Breast epithelium (tissue), 4 donors: Measurements from ENCODE around the gene SPOCK1. TPM values are rescaled to one million over a fixed set of nuclear protein-coding genes. Genes with fewer than 3 reads are reported as not detected.

ENCODE experiments used
- DNase-seq, 2 donors: peaks; one replicate each; pipeline ENCODE4 v3.0.0-alpha.2; 2019; ENCODE audit warnings: low spot score in 2 of 2
- H3K27ac ChIP-seq, 2 donors: fragments of 200-600 bp; sonication (generic) in 1 of 2; one replicate each; pipeline ENCODE4 v1.5.1; 2016 to 2019; ENCODE audit warnings: mild to moderate bottlenecking in 1 of 2
- H3K27me3 ChIP-seq, 2 donors: fragments of 200-600 bp; sonication (generic) in 1 of 2; one replicate each; pipeline versions ENCODE4 v1.5.1 to v1.6.0; 2017 to 2019; ENCODE audit warnings: control low read depth in 1 of 2, mild to moderate bottlenecking in 1 of 2
- H3K36me3 ChIP-seq: fragments of 200-600 bp; one replicate; pipeline ENCODE4 v1.5.1; 2019
- H3K4me1 ChIP-seq, 2 donors: fragments of 200-600 bp; sonication (generic); one replicate each; pipeline ENCODE4 v1.5.1; 2016 to 2019; ENCODE audit warnings: control low read depth in 1 of 2
- H3K4me3 ChIP-seq, 3 donors: fragments of 200-600 bp; sonication (generic); 1 replicate in 2 of 3; 2 replicates in 1 of 3; pipeline ENCODE4 v1.5.1; 2016 to 2019; ENCODE audit warnings: mild to moderate bottlenecking in 3 of 3, moderate library complexity in 2 of 3
- H3K9me3 ChIP-seq, 2 donors: fragments of 200-600 bp; sonication (generic) in 1 of 2; one replicate each; pipeline ENCODE4 v1.5.1; 2016 to 2019; ENCODE audit warnings: control low read depth in 1 of 2
- POLR2A ChIP-seq: fragments of 450-650 bp; IDR thresholded peaks from one replicate; pipeline ENCODE4 v1.6.1; 2016; ENCODE audit warnings: antibody characterized with exemption, mild to moderate bottlenecking, moderate library complexity
- POLR2AphosphoS5 ChIP-seq, 3 donors: sonication (generic); formaldehyde crosslinking; IDR thresholded peaks; one replicate each; pipeline ENCODE4 v1.6.1; 2017; ENCODE audit warnings: antibody characterized with exemption in 3 of 3
- intact Hi-C: fragments of 100-400 bp; cut with DNase I; formaldehyde crosslinking; loops from one replicate; pipeline ENCODE4 v1.15.1; 2023; ENCODE audit warnings: low total_unique reads
- total RNA-seq, 3 donors: library from RNA; depleted of rRNA; stranded (reverse); fragments of >200 nt; gene quantifications; one replicate each; pipeline ENCODE4 v1.1.0, GENCODE V29; 2016
- TF ChIP-seq, protein P1 (sequence below), 3 donors: fragments of 450-650 bp; IDR thresholded peaks; one replicate each; pipeline ENCODE4 v1.5.1; 2016 to 2017; ENCODE audit warnings: antibody characterized with exemption in 3 of 3, mild to moderate bottlenecking in 3 of 3, moderate library complexity in 3 of 3

Gene SPOCK1
- total RNA-seq, 3 donors from 2014 or later = 14.5 to 52.0 (median 24.3) TPM

GRCh38 chr5:136985785-136986475 lies 513.2 kb downstream of the SPOCK1 start:
- no peaks in the 10 kb centered on the region for H3K36me3 ChIP-seq
- H3K4me1 ChIP-seq = no peaks in the 10 kb centered on the region
- intact Hi-C loops = no loop called here
- no peak for DNase-seq
- no peak overlapping the region for H3K4me3 ChIP-seq
- H3K27me3 ChIP-seq = no peaks in the 10 kb centered on the region
- H3K27ac ChIP-seq = no peak overlapping the region
- TF ChIP-seq POLR2AphosphoS5 (IDR thresholded peaks at IDR 0.05) (no peak), POLR2A (no peak)
- TF ChIP-seq, protein P1, sequence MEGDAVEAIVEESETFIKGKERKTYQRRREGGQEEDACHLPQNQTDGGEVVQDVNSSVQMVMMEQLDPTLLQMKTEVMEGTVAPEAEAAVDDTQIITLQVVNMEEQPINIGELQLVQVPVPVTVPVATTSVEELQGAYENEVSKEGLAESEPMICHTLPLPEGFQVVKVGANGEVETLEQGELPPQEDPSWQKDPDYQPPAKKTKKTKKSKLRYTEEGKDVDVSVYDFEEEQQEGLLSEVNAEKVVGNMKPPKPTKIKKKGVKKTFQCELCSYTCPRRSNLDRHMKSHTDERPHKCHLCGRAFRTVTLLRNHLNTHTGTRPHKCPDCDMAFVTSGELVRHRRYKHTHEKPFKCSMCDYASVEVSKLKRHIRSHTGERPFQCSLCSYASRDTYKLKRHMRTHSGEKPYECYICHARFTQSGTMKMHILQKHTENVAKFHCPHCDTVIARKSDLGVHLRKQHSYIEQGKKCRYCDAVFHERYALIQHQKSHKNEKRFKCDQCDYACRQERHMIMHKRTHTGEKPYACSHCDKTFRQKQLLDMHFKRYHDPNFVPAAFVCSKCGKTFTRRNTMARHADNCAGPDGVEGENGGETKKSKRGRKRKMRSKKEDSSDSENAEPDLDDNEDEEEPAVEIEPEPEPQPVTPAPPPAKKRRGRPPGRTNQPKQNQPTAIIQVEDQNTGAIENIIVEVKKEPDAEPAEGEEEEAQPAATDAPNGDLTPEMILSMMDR (IDR thresholded peaks at IDR 0.05) = no peak
- no peaks in the 10 kb centered on the region for H3K9me3 ChIP-seq

DNA sequence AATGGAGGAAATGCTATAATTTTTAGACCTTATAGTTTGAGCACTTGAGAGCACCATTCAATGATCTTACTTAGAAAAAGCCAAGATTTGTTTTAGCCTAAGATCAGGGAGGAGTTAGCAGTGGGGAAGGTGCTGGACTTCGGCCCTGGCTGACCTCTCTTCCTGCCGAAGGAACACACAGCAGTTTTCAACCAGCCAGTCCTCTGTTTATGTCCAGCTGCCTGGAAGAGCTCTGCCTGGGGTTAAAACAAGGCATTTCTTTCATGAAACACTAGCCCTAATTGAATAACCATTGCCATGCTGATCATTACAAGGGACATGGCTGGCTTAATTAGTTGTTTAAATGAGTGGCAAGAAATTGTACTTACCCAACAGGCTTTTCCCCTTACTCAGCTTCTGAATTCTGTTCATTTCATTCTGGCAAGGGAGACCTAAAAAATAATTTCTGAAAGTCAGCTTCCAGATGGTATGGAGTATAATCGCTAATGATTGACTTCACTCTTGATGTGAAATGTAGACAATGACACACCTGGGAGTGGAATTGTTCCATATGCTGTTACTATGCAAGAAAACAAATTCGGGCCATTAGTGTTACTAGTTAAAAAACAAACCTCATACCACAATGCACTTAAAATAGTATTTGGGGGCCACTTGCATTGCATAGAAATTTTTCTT lies 514.2 kb downstream of the SPOCK1 start:
- H3K27ac ChIP-seq = no peak overlapping the region
- no peaks in the 10 kb centered on the region for H3K9me3 ChIP-seq
- TF ChIP-seq, protein P1 (IDR thresholded peaks at IDR 0.05) = no peak
- no peak for TF ChIP-seq POLR2AphosphoS5 (IDR thresholded peaks at IDR 0.05)
- TF ChIP-seq POLR2A = no peak
- intact Hi-C loops = no loop called here
- H3K4me3 ChIP-seq = no peak overlapping the region
- no peaks in the 10 kb centered on the region for H3K27me3 ChIP-seq
- H3K4me1 ChIP-seq = no peaks in the 10 kb centered on the region
- DNase-seq = no peak
- H3K36me3 ChIP-seq = no peaks in the 10 kb centered on the region

DNA sequence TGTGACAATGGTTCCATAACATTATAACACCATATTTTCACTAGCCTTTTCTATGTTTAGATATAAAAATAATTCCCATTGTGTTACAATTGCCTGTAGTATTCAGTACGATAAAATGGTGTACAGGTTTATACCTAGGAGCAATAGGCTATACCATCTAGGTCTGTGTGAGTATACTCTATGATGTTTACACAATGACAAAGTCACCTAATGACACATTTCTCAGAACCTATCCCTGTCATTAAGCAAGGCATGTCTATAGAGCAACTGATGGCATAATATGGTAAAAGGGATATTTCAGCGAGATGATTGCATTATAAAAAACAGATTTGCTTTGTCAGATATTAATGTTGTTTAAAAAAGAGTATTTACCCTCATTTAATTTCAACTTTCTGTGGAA lies 517.2 kb downstream of the SPOCK1 start:
- no peaks in the 10 kb centered on the region for H3K27me3 ChIP-seq
- H3K36me3 ChIP-seq = no peaks in the 10 kb centered on the region
- intact Hi-C loops = no loop called here
- no peaks in the 10 kb centered on the region for H3K9me3 ChIP-seq
- no peak overlapping the region for H3K4me3 ChIP-seq
- no peak for DNase-seq
- no peak overlapping the region for H3K27ac ChIP-seq
- no peaks in the 10 kb centered on the region for H3K4me1 ChIP-seq
- TF ChIP-seq POLR2AphosphoS5 (IDR thresholded peaks at IDR 0.05) (no peak), POLR2A (no peak)
- TF ChIP-seq, protein P1 (IDR thresholded peaks at IDR 0.05) = no peak

DNA sequence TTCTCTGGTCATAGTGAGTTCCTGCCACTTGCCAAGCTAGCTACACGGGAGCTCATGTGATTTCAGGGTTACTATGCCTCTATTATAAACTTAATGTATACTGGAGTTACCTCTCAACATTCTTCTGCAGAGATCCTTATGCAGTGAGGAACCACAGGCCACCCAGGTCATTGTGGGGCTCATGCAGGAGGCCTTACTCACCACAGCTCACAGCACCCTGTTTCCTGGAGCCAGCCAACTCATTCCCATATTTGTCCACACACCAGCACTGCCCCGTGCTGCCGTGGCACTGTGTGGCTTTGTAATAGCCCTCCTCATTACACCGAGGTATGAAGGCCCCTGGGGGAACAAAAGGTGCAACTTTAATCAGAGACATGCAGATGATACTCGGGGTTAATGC lies 520.0 kb downstream of the SPOCK1 start:
- H3K4me3 ChIP-seq = no peak overlapping the region
- no peak overlapping the region for H3K27ac ChIP-seq
- H3K4me1 ChIP-seq = no peaks in the 10 kb centered on the region
- DNase-seq = no peak
- intact Hi-C loops = no loop called here
- no peaks in the 10 kb centered on the region for H3K27me3 ChIP-seq
- TF ChIP-seq POLR2AphosphoS5 (IDR thresholded peaks at IDR 0.05) (no peak), POLR2A (no peak)
- TF ChIP-seq, protein P1 (IDR thresholded peaks at IDR 0.05) = no peak
- no peaks in the 10 kb centered on the region for H3K9me3 ChIP-seq
- no peaks in the 10 kb centered on the region for H3K36me3 ChIP-seq

DNA sequence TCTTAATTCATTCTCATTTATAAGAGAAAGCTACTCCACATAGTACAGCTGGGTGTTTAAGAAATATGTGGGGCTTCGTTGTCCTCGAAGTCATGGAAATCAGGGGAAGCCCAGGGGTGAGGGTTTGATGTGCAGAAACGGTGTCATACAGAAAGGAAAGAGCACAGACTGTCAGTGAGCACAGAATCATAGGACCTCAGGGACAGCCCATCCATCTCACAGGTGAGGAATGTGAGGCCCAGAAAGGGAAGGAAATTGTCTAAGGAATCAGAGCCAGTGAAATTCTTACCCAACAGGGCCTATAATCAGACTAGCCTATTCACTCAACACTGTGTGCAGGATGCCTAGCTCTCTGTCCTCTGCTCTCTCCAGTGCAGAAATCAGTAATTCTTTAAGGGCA lies 535.6 kb downstream of the SPOCK1 start:
- no peaks in the 10 kb centered on the region for H3K4me1 ChIP-seq
- intact Hi-C loops = no loop called here
- peaks cover 0 to 21% of the 10 kb centered on the region in 2 donors for H3K9me3 ChIP-seq
- H3K27me3 ChIP-seq = no peaks in the 10 kb centered on the region
- no peaks in the 10 kb centered on the region for H3K36me3 ChIP-seq
- TF ChIP-seq, protein P1 (IDR thresholded peaks at IDR 0.05) = no peak
- no peak for TF ChIP-seq POLR2A
- no peak for DNase-seq
- H3K27ac ChIP-seq = no peak overlapping the region
- H3K4me3 ChIP-seq = no peak overlapping the region
